Stomach (tissue), 4 donors: Measurements from ENCODE around the gene NATD1.

Source experiments
- CTCF ChIP-seq, 7 experiments: fragments of 450-650 bp in 4 of 7; fragments of 200-600 bp in 3 of 7; sonication (generic) in 3 of 7; IDR thresholded peaks; one replicate each; pipeline ENCODE4 v1.5.1; 2016 to 2019; ENCODE audit warnings: antibody characterized with exemption in 7 of 7, control low read depth in 2 of 7, mild to moderate bottlenecking in 1 of 7
- EP300 ChIP-seq: sonication (generic); formaldehyde crosslinking; IDR thresholded peaks from one replicate; pipeline ENCODE4 v1.6.1; 2017; ENCODE audit warnings: antibody characterized with exemption
- POLR2A ChIP-seq, 4 donors: fragments of 450-650 bp; IDR thresholded peaks; one replicate each; pipeline ENCODE4 v1.6.1; 2016; ENCODE audit warnings: antibody characterized with exemption in 4 of 4, control low read depth in 2 of 4, mild to moderate bottlenecking in 1 of 4, moderate library complexity in 1 of 4
- POLR2AphosphoS5 ChIP-seq, 3 donors: sonication (generic); formaldehyde crosslinking; IDR thresholded peaks; one replicate each; pipeline ENCODE4 v1.6.1; 2016; ENCODE audit warnings: antibody characterized with exemption in 3 of 3

GRCh38 chr17:21208352-21208751 is 44.9 kb downstream of the NATD1 start:
- TF ChIP-seq CTCF (IDR thresholded peaks at IDR 0.05) (no peak), POLR2A (IDR thresholded peaks at IDR 0.05) (no peak), POLR2AphosphoS5 (IDR thresholded peaks at IDR 0.05) (no peak), EP300 (no peak)
